ENCODE results near the gene RGS3.

RGS3 gene

GRCh38 chr9:113528811-113529210, 65.3 kb downstream of the RGS3 start:
- H3K4me3 ChIP-seq (ENCODE audit: low read depth, low read length), result no peak overlapping the region
- TF ChIP-seq CTCF (IDR thresholded peaks at IDR 0.05; ENCODE audit: low read depth, low read length), result no peak

GRCh38 chr9:113529336-113530009, 65.9 kb downstream of the RGS3 start:
- TF ChIP-seq CTCF (IDR thresholded peaks at IDR 0.05; ENCODE audit: low read depth, low read length), result no peak
- H3K4me3 ChIP-seq (ENCODE audit: low read depth, low read length), result no peak overlapping the region

GRCh38 chr9:113530022-113530635, 66.6 kb downstream of the RGS3 start:
- H3K4me3 ChIP-seq (ENCODE audit: low read depth, low read length), result no peak overlapping the region

GRCh38 chr9:113530942-113531341, 67.4 kb downstream of the RGS3 start:
- TF ChIP-seq CTCF (IDR thresholded peaks at IDR 0.05; ENCODE audit: low read depth, low read length), result no peak
- no peak overlapping the region for H3K4me3 ChIP-seq (ENCODE audit: low read depth, low read length)

More at GRCh38 chr9:113530022-113530635, 66.6 kb downstream of the RGS3 start:
- TF ChIP-seq CTCF (IDR thresholded peaks at IDR 0.05; ENCODE audit: low read depth, low read length), result no peak

- no peak for TF ChIP-seq CTCF (IDR thresholded peaks at IDR 0.05; ENCODE audit: low read depth, low read length)
- H3K4me3 ChIP-seq (ENCODE audit: low read depth, low read length), result no peak overlapping the region
Measured at GRCh38 chr9:113531919-113532808, 68.6 kb downstream of the RGS3 start.

GRCh38 chr9:113532809-113533190, 69.3 kb downstream of the RGS3 start:
- H3K4me3 ChIP-seq (ENCODE audit: low read depth, low read length), result no peak overlapping the region
- TF ChIP-seq CTCF (IDR thresholded peaks at IDR 0.05; ENCODE audit: low read depth, low read length), result no peak

Measured in WI38 (cell line).